ENCODE measurements around the gene ADAP1.

ADAP1 gene

DNA sequence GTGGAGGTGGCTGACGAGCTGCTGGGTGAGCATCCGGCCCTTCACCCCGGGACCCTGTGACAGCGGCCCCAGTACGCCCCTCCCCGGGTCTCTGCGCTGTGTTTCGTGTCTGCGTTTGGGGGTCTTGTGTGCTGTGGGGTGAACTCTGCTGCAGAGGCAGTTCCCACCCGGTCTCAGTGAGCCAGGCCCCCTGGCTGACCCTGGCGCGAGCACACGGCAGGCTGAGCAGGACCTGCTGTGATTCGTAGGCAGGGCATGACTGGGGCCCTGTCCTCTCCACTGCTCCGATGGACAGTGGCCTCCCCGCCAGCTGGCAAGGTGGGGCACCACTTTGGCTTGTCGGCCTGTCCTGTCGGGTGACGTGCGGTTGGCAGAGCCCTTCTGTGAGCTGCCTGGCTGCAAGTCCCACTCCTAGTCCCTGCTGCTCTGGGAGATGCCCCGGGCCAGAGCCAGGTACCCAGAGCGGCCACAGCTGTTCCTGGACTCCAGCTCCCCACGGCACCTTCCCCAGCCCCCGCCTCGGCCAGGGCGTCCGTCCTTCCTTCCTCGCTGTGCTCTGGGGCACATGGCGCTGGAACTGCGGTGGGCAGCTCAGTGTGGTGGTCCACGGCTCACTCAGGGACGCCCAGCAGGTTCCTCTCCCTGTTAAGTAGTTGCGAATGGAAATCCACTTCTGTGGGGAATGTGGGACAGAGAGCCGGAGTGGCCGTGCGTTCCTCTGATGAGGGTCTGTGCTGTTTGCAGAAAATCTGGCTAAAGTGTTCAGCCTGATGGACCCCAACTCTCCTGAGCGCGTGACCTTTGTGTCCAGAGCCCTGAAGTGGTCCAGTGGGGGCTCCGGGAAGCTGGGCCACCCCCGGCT, 67.6 kb downstream of the ADAP1 start:
- no peak for DNase-seq (ENCODE audit: low read depth in 1 of 2, low spot score in 1 of 2)
- H3K27ac ChIP-seq (replicated peaks) = no peak overlapping the region
- no peaks in the 10 kb centered on the region for H3K27me3 ChIP-seq (ENCODE audit: insufficient read depth, poor library complexity, severe bottlenecking)
- no peak overlapping the region for H3K4me3 ChIP-seq (replicated peaks; ENCODE audit: insufficient read depth, low read length)
- TF ChIP-seq, protein P1, sequence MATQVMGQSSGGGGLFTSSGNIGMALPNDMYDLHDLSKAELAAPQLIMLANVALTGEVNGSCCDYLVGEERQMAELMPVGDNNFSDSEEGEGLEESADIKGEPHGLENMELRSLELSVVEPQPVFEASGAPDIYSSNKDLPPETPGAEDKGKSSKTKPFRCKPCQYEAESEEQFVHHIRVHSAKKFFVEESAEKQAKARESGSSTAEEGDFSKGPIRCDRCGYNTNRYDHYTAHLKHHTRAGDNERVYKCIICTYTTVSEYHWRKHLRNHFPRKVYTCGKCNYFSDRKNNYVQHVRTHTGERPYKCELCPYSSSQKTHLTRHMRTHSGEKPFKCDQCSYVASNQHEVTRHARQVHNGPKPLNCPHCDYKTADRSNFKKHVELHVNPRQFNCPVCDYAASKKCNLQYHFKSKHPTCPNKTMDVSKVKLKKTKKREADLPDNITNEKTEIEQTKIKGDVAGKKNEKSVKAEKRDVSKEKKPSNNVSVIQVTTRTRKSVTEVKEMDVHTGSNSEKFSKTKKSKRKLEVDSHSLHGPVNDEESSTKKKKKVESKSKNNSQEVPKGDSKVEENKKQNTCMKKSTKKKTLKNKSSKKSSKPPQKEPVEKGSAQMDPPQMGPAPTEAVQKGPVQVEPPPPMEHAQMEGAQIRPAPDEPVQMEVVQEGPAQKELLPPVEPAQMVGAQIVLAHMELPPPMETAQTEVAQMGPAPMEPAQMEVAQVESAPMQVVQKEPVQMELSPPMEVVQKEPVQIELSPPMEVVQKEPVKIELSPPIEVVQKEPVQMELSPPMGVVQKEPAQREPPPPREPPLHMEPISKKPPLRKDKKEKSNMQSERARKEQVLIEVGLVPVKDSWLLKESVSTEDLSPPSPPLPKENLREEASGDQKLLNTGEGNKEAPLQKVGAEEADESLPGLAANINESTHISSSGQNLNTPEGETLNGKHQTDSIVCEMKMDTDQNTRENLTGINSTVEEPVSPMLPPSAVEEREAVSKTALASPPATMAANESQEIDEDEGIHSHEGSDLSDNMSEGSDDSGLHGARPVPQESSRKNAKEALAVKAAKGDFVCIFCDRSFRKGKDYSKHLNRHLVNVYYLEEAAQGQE (IDR thresholded peaks at IDR 0.05; ENCODE audit: insufficient replicate concordance, low read depth) = no peak
- TF ChIP-seq SPI1 (IDR thresholded peaks at IDR 0.05; ENCODE audit: borderline replicate concordance, low read depth) (no peak), POLR2AphosphoS5 (IDR thresholded peaks at IDR 0.05; ENCODE audit: low read depth) (no peak), GABPA (IDR thresholded peaks at IDR 0.05; ENCODE audit: low read depth) (no peak)
- TF ChIP-seq, protein P2, sequence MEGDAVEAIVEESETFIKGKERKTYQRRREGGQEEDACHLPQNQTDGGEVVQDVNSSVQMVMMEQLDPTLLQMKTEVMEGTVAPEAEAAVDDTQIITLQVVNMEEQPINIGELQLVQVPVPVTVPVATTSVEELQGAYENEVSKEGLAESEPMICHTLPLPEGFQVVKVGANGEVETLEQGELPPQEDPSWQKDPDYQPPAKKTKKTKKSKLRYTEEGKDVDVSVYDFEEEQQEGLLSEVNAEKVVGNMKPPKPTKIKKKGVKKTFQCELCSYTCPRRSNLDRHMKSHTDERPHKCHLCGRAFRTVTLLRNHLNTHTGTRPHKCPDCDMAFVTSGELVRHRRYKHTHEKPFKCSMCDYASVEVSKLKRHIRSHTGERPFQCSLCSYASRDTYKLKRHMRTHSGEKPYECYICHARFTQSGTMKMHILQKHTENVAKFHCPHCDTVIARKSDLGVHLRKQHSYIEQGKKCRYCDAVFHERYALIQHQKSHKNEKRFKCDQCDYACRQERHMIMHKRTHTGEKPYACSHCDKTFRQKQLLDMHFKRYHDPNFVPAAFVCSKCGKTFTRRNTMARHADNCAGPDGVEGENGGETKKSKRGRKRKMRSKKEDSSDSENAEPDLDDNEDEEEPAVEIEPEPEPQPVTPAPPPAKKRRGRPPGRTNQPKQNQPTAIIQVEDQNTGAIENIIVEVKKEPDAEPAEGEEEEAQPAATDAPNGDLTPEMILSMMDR (IDR thresholded peaks at IDR 0.05; ENCODE audit: insufficient read depth, low read length) = no peak

DNA sequence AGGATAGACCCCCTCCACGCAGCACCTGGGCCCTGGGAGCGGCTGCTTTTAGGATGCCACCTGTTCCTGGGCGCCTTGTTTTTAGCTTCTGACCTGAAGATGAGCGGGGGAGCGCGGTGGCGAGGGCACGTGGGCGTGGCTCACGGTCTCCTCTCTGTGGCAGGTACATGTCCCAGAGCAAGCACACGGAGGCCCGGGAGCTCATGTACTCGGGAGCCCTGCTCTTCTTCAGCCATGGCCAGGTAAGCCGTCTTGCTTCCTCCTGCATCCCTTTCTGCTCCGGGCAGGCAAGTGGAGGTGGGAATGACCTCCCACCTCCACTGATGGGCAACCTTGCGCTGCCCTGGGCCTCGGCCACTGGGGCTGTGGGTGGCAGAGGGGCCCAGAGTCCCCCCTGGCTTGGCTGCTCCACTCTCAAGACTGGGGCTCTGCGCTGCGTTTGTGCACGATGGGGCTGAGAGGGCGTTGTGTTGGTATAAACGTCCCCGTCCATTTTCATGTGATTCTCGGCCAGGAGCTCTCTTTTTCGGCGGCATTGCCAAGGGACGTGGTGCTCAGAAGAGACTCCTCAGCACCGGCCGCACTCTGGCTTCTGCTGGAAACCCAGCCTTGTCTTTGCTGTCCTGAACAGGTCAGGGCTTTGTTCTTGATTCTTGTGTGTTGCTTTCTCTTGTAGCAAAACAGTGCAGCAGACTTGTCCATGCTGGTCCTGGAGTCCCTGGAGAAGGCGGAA, 68.4 kb downstream of the ADAP1 start:
- Histone ChIP-seq H3K4me3 (replicated peaks; ENCODE audit: insufficient read depth, low read length) (no peak overlapping the region), H3K27me3 (ENCODE audit: insufficient read depth, poor library complexity, severe bottlenecking) (no peaks in the 10 kb centered on the region), H3K27ac (replicated peaks) (no peak overlapping the region)
- DNase-seq (ENCODE audit: low read depth in 1 of 2, low spot score in 1 of 2) = no peak
- TF ChIP-seq, protein P2 (IDR thresholded peaks at IDR 0.05; ENCODE audit: insufficient read depth, low read length) = no peak
- TF ChIP-seq GABPA (IDR thresholded peaks at IDR 0.05; ENCODE audit: low read depth) (no peak), SPI1 (IDR thresholded peaks at IDR 0.05; ENCODE audit: borderline replicate concordance, low read depth) (no peak), POLR2AphosphoS5 (IDR thresholded peaks at IDR 0.05; ENCODE audit: low read depth) (no peak)
- TF ChIP-seq, protein P1 (IDR thresholded peaks at IDR 0.05; ENCODE audit: insufficient replicate concordance, low read depth) = no peak

DNA sequence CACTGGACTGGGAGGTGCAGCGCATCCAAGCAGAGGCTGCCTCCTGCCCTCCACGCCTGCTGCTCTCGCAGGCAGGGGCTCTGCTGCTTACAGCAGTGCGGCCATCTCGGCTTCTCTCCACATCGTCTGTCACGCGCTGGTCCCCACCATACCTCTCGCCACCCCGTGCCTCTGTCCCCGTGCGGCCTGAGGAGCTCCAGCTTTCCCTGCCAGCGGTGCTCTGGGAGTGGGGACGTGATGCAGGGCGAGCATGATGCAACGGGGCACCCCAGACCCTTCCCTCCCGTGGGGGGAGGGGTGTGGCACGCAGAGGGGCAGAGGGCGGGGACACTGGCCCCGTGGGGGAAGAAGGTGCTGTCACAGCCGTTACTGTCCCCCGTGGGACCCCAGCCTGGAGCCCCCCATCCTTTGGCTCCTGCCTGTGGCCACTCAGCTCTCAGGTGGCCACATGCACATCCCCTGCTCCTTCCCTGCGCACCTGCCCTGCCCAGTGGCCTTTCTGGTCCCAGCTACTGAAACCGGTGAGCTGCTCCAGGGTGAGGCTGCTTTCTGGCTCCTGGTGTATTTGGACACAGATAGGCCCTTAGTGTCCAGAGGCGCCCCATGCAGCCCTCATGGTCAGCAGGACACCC, 69.1 kb downstream of the ADAP1 start:
- TF ChIP-seq, protein P2 (IDR thresholded peaks at IDR 0.05; ENCODE audit: insufficient read depth, low read length) = no peak
- TF ChIP-seq GABPA (IDR thresholded peaks at IDR 0.05; ENCODE audit: low read depth) = no peak
- no peak for TF ChIP-seq POLR2AphosphoS5 (IDR thresholded peaks at IDR 0.05; ENCODE audit: low read depth)
- TF ChIP-seq, protein P1 (IDR thresholded peaks at IDR 0.05; ENCODE audit: insufficient replicate concordance, low read depth) = no peak
- no peak for TF ChIP-seq SPI1 (IDR thresholded peaks at IDR 0.05; ENCODE audit: borderline replicate concordance, low read depth)
- Histone ChIP-seq H3K27me3 (ENCODE audit: insufficient read depth, poor library complexity, severe bottlenecking) (no peaks in the 10 kb centered on the region), H3K4me3 (replicated peaks; ENCODE audit: insufficient read depth, low read length) (no peak overlapping the region), H3K27ac (replicated peaks) (no peak overlapping the region)
- no peak for DNase-seq (ENCODE audit: low read depth in 1 of 2, low spot score in 1 of 2)
